SK-N-SH (cell line): ENCODE results near the gene ZEB1. TPM values are rescaled to one million over a fixed set of nuclear protein-coding genes. Genes with fewer than 3 reads are reported as not detected.

Experiments
- CTCF ChIA-PET: fragments of 300-600, 350-600 bp; formaldehyde crosslinking; extraction: SDS; loops from one replicate; lab custom pipeline; 2021; lab: Yijun Ruan, JAX
- POLR2A ChIA-PET: fragments of 350-600 bp; sonication (Branson Sonifier 250); formaldehyde crosslinking; extraction: SDS; loops from one replicate; lab custom pipeline; 2020; ENCODE audit warnings: antibody characterized with exemption, inconsistent platforms; lab: Yijun Ruan, JAX
- DNase-seq: peaks from one replicate; pipeline ENCODE4 v3.0.0; 2012
- H2AFZ ChIP-seq: fragments of 200-600 bp; sonication (generic); 2 replicates; pipeline ENCODE4 v1.8.1; 2016; ENCODE audit warnings: antibody characterized with exemption, mild to moderate bottlenecking, low read depth
- H3F3A ChIP-seq: fragments of 200-600 bp; sonication (generic); replicated peaks from 2 replicates; pipeline ENCODE3; 2016; ENCODE audit warnings: antibody characterized with exemption, mild to moderate bottlenecking; ENCODE audit not compliant: insufficient read depth
- H3K27ac ChIP-seq, 2 experiments: fragments of 200-500 bp in 1 of 2; fragments of 200-600 bp in 1 of 2; sonication (Bioruptor generic) in 1 of 2; sonication (generic), shearing (Covaris generic) in 1 of 2; 2 replicates each; pipeline versions ENCODE4 v1.5.1 to v1.6.1; 2014 to 2016; ENCODE audit warnings: low read depth in 2 of 2, inconsistent platforms in 1 of 2, low read length in 1 of 2, mild to moderate bottlenecking in 1 of 2, mixed read lengths in 1 of 2
- H3K27me3 ChIP-seq: fragments of 200-600 bp; sonication (generic), shearing (Covaris generic); 2 replicates; pipeline ENCODE4 v1.6.1; 2016; ENCODE audit warnings: mixed run types; ENCODE audit not compliant: insufficient read depth
- H3K36me3 ChIP-seq, 2 experiments: fragments of 200-500 bp in 1 of 2; fragments of 200-600 bp in 1 of 2; sonication (Bioruptor generic) in 1 of 2; sonication (generic) in 1 of 2; replicated peaks in 1 of 2; 2 replicates each; pipeline versions ENCODE3 to v1.5.1; 2014 to 2016; ENCODE audit warnings: low read length in 1 of 2, mild to moderate bottlenecking in 1 of 2; ENCODE audit not compliant: insufficient read depth in 2 of 2, control insufficient read depth in 1 of 2
- H3K4me1 ChIP-seq, 2 experiments: fragments of 200-500 bp in 1 of 2; fragments of 200-600 bp in 1 of 2; sonication (Bioruptor generic) in 1 of 2; sonication (generic), shearing (Covaris generic) in 1 of 2; 2 replicates each; pipeline versions ENCODE4 v1.5.1 to v1.6.1; 2014 to 2016; ENCODE audit warnings: low read depth in 1 of 2, low read length in 1 of 2, mixed run types in 1 of 2; ENCODE audit not compliant: insufficient read depth in 2 of 2, control insufficient read depth in 1 of 2
- H3K4me2 ChIP-seq: fragments of 200-600 bp; sonication (generic), shearing (Covaris generic); 2 replicates; pipeline ENCODE4 v1.6.1; 2017; ENCODE audit warnings: mixed run types
- H3K4me3 ChIP-seq, 2 experiments: fragments of 200-500 bp in 1 of 2; fragments of 200-600 bp in 1 of 2; sonication (Bioruptor generic) in 1 of 2; sonication (generic), shearing (Covaris generic) in 1 of 2; 2 replicates each; pipeline versions ENCODE4 v1.5.1 to v1.8.1; 2014 to 2016; ENCODE audit warnings: low read depth in 2 of 2, inconsistent platforms in 1 of 2, low read length in 1 of 2, mild to moderate bottlenecking in 1 of 2, mixed read lengths in 1 of 2, moderate library complexity in 1 of 2
- H3K79me2 ChIP-seq: fragments of 200-600 bp; sonication (generic); 2 replicates; pipeline ENCODE4 v1.8.1; 2017; ENCODE audit warnings: mild to moderate bottlenecking; ENCODE audit not compliant: insufficient read depth
- H3K9ac ChIP-seq: fragments of 200-600 bp; sonication (generic); 2 replicates; pipeline ENCODE4 v1.6.1; 2017; ENCODE audit warnings: mixed run types
- H3K9me2 ChIP-seq: fragments of 200-600 bp; sonication (generic); 2 replicates; pipeline ENCODE4 v1.6.1; 2017; ENCODE audit warnings: mixed run types
- H3K9me3 ChIP-seq: fragments of 200-600 bp; sonication (generic); 2 replicates; pipeline ENCODE4 v1.6.1; 2017; ENCODE audit warnings: mixed run types, mild to moderate bottlenecking, moderate library complexity
- H4K20me1 ChIP-seq: fragments of 200-600 bp; sonication (generic); 2 replicates; pipeline ENCODE4 v1.6.1; 2017; ENCODE audit warnings: mild to moderate bottlenecking, mixed run types; ENCODE audit not compliant: insufficient read depth
- CHD2 ChIP-seq: fragments of 150-350 bp; IDR thresholded peaks from 2 replicates; pipeline ENCODE4 v1.6.1; 2018; ENCODE audit warnings: low read length; ENCODE audit not compliant: partially characterized antibody
- EP300 ChIP-seq, 2 experiments: IDR thresholded peaks; 2 replicates each; pipeline versions ENCODE4 v1.4.0 to v1.6.1; 2012; ENCODE audit warnings: borderline replicate concordance in 1 of 2, low read depth in 1 of 2, low read length in 1 of 2
- FOSL2 ChIP-seq: IDR thresholded peaks from 2 replicates; pipeline ENCODE4 v1.4.0; 2012; ENCODE audit warnings: low read depth, mild to moderate bottlenecking, moderate library complexity, borderline replicate concordance
- FOXM1 ChIP-seq: IDR thresholded peaks from 2 replicates; pipeline ENCODE4 v1.4.0; 2012; ENCODE audit warnings: low read depth, mild to moderate bottlenecking
- GABPA ChIP-seq: IDR thresholded peaks from 2 replicates; pipeline ENCODE4 v1.4.0; 2012; ENCODE audit warnings: low read depth, mild to moderate bottlenecking
- MEF2A ChIP-seq: IDR thresholded peaks from 2 replicates; pipeline ENCODE4 v1.4.0; 2012; ENCODE audit warnings: low read depth, borderline replicate concordance
- NFIC ChIP-seq: IDR thresholded peaks from 2 replicates; pipeline ENCODE4 v1.4.0; 2012; ENCODE audit warnings: borderline replicate concordance
- NRF1 ChIP-seq: IDR thresholded peaks from 2 replicates; pipeline ENCODE4 v1.6.1; 2012; ENCODE audit warnings: low read depth, mild to moderate bottlenecking, low read length
- POLR2AphosphoS5 ChIP-seq: IDR thresholded peaks from 2 replicates; pipeline ENCODE4 v1.6.1; 2012; ENCODE audit warnings: low read depth, low read length
- RAD21 ChIP-seq: IDR thresholded peaks from 2 replicates; pipeline ENCODE4 v1.6.1; 2012; ENCODE audit warnings: mild to moderate bottlenecking, low read length
- SMC3 ChIP-seq: IDR thresholded peaks from 2 replicates; pipeline ENCODE4 v1.6.1; 2012; ENCODE audit warnings: low read depth, low read length, improper control_type of control experiment
- TEAD4 ChIP-seq: IDR thresholded peaks from 2 replicates; pipeline ENCODE4 v1.4.0; 2012; ENCODE audit warnings: mild to moderate bottlenecking, borderline replicate concordance; ENCODE audit not compliant: insufficient read depth
- YY1 ChIP-seq: IDR thresholded peaks from 2 replicates; pipeline ENCODE4 v1.4.0; 2012; ENCODE audit warnings: low read depth, mild to moderate bottlenecking
- WGBS: methylation state at CpG from one replicate; pipeline ENCODE4 v1.1.6; 2017; ENCODE audit warnings: low lambda C conversion rate; 5-methylcytosine and 5-hydroxymethylcytosine counted together
- polyA plus RNA-seq, 3 experiments: library from polyadenylated mRNA; depleted of rRNA; stranded (reverse); fragments of >200 nt; gene quantifications; 2 replicates each; pipeline ENCODE4 v1.2.3, GENCODE V29; 2012
- TF ChIP-seq, protein P1 (sequence below): IDR thresholded peaks from 2 replicates; pipeline ENCODE4 v1.4.0; 2012; ENCODE audit warnings: low read depth
- TF ChIP-seq, protein P2 (sequence below): IDR thresholded peaks from 2 replicates; pipeline ENCODE4 v1.6.1; 2012; ENCODE audit warnings: mild to moderate bottlenecking, low read depth, low read length, moderate library complexity
- TF ChIP-seq, protein P3 (sequence below): IDR thresholded peaks from 2 replicates; pipeline ENCODE4 v1.4.0; 2012; ENCODE audit warnings: low read depth, borderline replicate concordance

Gene ZEB1
- polyA plus RNA-seq, 1 of the 3 experiments (the other 2 are of a cell fraction), result 5.4 TPM

DNA sequence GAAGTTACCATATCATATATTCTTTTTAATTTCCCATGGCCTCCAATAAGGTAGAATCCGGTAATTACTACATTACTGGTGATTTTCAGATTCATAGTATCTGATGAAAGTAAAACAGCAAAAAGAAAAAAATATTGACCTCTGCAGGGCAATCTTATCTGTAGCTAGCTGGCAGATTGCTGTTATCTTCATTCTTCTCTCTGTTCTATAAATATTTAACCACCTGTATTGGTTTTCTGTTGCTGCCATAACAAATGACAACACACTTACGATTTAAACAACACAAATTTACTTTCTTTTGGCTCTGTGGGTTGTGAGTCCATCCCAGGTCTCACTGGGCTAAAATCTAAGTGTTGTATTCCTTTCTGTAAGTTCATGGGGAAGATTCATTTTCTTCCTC is 164.5 kb downstream of the ZEB1 start:
- peaks cover 4 to 6% of the 10 kb centered on the region in 2 experiments for H3K36me3 ChIP-seq
- H2AFZ ChIP-seq, result no peak overlapping the region
- no peak for TF ChIP-seq POLR2AphosphoS5
- TF ChIP-seq, protein P1, sequence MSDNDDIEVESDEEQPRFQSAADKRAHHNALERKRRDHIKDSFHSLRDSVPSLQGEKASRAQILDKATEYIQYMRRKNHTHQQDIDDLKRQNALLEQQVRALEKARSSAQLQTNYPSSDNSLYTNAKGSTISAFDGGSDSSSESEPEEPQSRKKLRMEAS, result no peak
- no peak for TF ChIP-seq MEF2A
- TF ChIP-seq FOSL2, result no peak
- TF ChIP-seq NRF1, result no peak
- TF ChIP-seq RAD21, result no peak
- TF ChIP-seq NFIC, result no peak
- no peak for TF ChIP-seq SMC3
- no peak for TF ChIP-seq TEAD4
- TF ChIP-seq, protein P2, sequence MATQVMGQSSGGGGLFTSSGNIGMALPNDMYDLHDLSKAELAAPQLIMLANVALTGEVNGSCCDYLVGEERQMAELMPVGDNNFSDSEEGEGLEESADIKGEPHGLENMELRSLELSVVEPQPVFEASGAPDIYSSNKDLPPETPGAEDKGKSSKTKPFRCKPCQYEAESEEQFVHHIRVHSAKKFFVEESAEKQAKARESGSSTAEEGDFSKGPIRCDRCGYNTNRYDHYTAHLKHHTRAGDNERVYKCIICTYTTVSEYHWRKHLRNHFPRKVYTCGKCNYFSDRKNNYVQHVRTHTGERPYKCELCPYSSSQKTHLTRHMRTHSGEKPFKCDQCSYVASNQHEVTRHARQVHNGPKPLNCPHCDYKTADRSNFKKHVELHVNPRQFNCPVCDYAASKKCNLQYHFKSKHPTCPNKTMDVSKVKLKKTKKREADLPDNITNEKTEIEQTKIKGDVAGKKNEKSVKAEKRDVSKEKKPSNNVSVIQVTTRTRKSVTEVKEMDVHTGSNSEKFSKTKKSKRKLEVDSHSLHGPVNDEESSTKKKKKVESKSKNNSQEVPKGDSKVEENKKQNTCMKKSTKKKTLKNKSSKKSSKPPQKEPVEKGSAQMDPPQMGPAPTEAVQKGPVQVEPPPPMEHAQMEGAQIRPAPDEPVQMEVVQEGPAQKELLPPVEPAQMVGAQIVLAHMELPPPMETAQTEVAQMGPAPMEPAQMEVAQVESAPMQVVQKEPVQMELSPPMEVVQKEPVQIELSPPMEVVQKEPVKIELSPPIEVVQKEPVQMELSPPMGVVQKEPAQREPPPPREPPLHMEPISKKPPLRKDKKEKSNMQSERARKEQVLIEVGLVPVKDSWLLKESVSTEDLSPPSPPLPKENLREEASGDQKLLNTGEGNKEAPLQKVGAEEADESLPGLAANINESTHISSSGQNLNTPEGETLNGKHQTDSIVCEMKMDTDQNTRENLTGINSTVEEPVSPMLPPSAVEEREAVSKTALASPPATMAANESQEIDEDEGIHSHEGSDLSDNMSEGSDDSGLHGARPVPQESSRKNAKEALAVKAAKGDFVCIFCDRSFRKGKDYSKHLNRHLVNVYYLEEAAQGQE, result no peak
- TF ChIP-seq FOXM1, result no peak
- no peaks in the 10 kb centered on the region; a peak in 1 of 4 replicates for H3K4me1 ChIP-seq
- DNase-seq, result no peak
- no peak overlapping the region for H3K9ac ChIP-seq
- no peaks in the 10 kb centered on the region for H3K9me3 ChIP-seq
- peaks cover 16% of the 10 kb centered on the region for H3F3A ChIP-seq
- no peaks in the 10 kb centered on the region for H3K27me3 ChIP-seq
- ChIA-PET POLR2A (no interaction called here), CTCF (no interaction called here)
- no peaks in the 10 kb centered on the region for H3K9me2 ChIP-seq
- H3K79me2 ChIP-seq, result no peaks in the 10 kb centered on the region
- WGBS, result 91% methylated on average over 2 of the region's 2 CpGs
- no peak overlapping the region for H3K4me3 ChIP-seq
- H3K27ac ChIP-seq, result no peak overlapping the region
- no peak overlapping the region for H3K4me2 ChIP-seq
- H4K20me1 ChIP-seq, result no peaks in the 10 kb centered on the region

DNA sequence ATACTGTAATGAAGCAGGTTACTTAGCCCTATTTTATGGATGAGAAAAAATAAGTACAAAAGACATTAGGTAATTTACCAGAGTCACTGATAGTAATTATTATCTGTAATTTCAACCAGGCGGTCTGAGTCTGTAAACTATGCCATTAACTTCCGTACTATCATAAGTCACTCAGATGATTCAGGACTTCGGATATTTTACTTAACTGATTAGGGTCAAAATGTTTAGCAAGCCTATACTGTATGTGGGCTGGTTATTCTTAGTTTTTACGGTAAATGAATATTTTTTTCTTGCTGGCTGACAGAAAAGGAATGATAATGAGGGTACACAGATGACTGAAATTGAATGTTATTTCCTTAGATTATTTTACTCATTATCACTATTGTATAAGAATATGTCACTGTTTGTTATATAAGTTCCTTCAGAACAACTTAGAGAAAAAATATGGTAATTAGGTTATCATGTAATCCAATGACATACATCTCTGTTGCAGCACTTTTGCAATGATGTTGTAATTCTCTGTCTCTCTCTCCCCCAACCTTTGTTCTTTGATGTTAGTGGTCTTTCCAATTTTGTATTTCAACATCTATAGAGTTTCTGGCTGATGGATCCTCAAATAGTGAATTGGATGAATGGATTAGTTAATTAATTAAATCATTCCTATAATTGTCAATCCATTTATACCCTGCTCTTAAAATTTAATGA is 165.6 kb downstream of the ZEB1 start:
- Histone ChIP-seq H2AFZ (no peak overlapping the region), H3K27me3 (no peaks in the 10 kb centered on the region), H3K79me2 (peaks cover 4% of the 10 kb centered on the region; the same call in 1 of the 2 replicates), H4K20me1 (no peaks in the 10 kb centered on the region), H3K9me2 (no peaks in the 10 kb centered on the region)
- TF ChIP-seq GABPA, result no peak
- TF ChIP-seq EP300 (IDR thresholded peaks at IDR 0.05; ENCODE audit: borderline replicate concordance in 1 of 2, low read depth in 1 of 2, low read length in 1 of 2), result no peak
- TF ChIP-seq CHD2, result no peak
- TF ChIP-seq YY1, result no peak
- TF ChIP-seq, protein P3, sequence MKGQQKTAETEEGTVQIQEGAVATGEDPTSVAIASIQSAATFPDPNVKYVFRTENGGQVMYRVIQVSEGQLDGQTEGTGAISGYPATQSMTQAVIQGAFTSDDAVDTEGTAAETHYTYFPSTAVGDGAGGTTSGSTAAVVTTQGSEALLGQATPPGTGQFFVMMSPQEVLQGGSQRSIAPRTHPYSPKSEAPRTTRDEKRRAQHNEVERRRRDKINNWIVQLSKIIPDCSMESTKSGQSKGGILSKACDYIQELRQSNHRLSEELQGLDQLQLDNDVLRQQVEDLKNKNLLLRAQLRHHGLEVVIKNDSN, result no peak
- TF ChIP-seq, all 33 proteins: peak for 0
- H3K9me3 ChIP-seq, result no peaks in the 10 kb centered on the region
- H3K27ac ChIP-seq, result no peak overlapping the region
- WGBS, result 70% methylated on average over 4 of the region's 4 CpGs
- H3K4me1 ChIP-seq, result no peaks in the 10 kb centered on the region; a peak in 1 of 4 replicates
- CTCF ChIA-PET, result no interaction called here
- H3K4me3 ChIP-seq, result no peak overlapping the region
- peaks cover 6 to 8% of the 10 kb centered on the region in 2 experiments for H3K36me3 ChIP-seq
- H3F3A ChIP-seq, result peaks cover 16% of the 10 kb centered on the region
- no peak overlapping the region for H3K9ac ChIP-seq
- no peak overlapping the region for H3K4me2 ChIP-seq
- POLR2A ChIA-PET, result no interaction called here
- no peak for DNase-seq
